Measurements from ENCODE around the gene SH3GL2.

SH3GL2 gene

DNA sequence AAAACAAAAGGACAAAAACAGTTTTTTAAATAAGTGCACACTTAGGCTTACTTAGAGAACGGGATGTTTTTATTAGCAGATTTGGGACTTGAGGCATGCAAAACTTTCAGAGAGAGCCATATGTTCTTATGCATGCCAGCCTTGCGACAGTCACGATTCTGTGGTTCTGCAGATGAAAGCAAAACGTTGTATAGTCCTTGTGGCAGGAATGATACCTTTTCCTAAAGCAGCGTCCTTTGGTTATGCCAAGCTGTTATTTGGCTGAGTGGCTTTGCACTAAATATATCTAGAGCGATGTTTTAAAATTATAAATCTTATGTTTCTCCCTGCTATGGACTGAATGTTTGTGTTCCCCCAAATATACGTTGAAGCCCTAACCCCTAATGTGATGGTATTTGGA lies 152.0 kb downstream of the SH3GL2 start:
- Histone ChIP-seq H3K9me3 (ENCODE audit: control insufficient read depth, insufficient read depth, low read length) (no peaks in the 10 kb centered on the region), H3K4me3 (ENCODE audit: low read depth, low read length) (no peak overlapping the region), H3K36me3 (ENCODE audit: control insufficient read depth, insufficient read depth, low read length) (no peaks in the 10 kb centered on the region), H3K9ac (ENCODE audit: low read depth, low read length) (no peak overlapping the region), H3K4me1 (ENCODE audit: control insufficient read depth, insufficient read depth, low read length) (no peaks in the 10 kb centered on the region), H3K27me3 (ENCODE audit: control insufficient read depth, insufficient read depth, low read length) (no peaks in the 10 kb centered on the region)

DNA sequence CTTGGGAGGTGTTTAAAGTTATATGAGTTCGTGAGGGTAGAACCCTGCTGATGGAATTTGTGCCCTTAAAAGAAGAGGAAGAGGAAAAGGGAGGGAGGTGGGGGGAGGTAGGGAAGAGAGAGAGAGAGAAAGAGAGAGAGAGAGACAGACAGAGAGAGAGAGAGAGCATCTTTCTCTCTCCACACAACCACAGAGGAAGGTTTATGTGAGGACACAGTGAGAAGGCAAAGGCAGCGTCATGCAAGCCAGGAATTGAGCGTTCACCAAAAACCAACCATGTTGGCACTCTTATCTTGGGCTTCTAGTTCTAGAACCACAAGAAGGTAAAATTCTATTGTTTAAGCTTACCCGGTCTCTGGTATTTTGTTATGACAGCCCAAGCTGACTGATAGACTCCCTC lies 152.4 kb downstream of the SH3GL2 start:
- Histone ChIP-seq H3K36me3 (ENCODE audit: control insufficient read depth, insufficient read depth, low read length) (no peaks in the 10 kb centered on the region), H3K4me3 (ENCODE audit: low read depth, low read length) (no peak overlapping the region), H3K27me3 (ENCODE audit: control insufficient read depth, insufficient read depth, low read length) (no peaks in the 10 kb centered on the region), H3K9ac (ENCODE audit: low read depth, low read length) (no peak overlapping the region), H3K4me1 (ENCODE audit: control insufficient read depth, insufficient read depth, low read length) (no peaks in the 10 kb centered on the region), H3K9me3 (ENCODE audit: control insufficient read depth, insufficient read depth, low read length) (no peaks in the 10 kb centered on the region)

DNA sequence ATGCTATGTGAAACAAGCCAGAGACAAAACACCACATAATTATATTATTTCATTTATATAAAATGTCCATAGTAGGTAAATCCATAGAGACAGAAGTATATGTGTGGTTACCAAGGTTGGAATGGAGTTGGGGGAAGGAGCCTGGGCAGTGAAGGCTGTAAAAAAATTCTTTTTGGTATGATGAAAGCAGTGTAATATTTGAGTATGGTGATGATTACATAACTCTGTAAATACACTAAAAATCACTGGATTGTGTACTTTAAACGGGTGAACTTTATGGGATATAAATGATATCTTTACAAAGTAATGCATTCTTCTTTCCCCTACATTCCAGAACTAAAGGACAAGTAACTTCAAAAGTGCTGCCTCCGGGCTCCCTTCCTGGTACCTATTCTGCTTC lies 155.8 kb downstream of the SH3GL2 start:
- Histone ChIP-seq H3K27me3 (ENCODE audit: control insufficient read depth, insufficient read depth, low read length) (no peaks in the 10 kb centered on the region), H3K4me1 (ENCODE audit: control insufficient read depth, insufficient read depth, low read length) (no peaks in the 10 kb centered on the region), H3K4me3 (ENCODE audit: low read depth, low read length) (no peak overlapping the region), H3K9me3 (ENCODE audit: control insufficient read depth, insufficient read depth, low read length) (no peaks in the 10 kb centered on the region), H3K36me3 (ENCODE audit: control insufficient read depth, insufficient read depth, low read length) (no peaks in the 10 kb centered on the region), H3K9ac (ENCODE audit: low read depth, low read length) (no peak overlapping the region)

DNA sequence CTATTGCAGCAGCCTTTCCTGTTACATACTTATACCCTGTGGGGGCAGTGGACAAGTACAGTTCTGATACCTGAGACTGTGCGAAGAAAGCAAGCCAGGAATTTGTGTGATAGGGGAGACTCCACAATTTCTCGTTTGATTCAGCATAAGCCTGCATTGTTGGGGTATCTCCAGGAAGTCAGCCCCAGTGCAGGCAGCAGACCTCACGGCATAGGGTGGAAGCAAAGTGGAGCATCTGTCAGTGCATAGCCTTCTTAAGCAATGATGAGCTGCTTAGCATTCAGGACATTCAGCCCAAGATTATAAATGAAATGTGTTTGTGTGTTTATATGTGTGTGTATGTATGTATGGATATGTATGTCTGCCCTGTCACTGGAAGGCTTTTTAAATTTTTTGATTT lies 157.0 kb downstream of the SH3GL2 start:
- H3K4me1 ChIP-seq (ENCODE audit: control insufficient read depth, insufficient read depth, low read length) = no peaks in the 10 kb centered on the region
- no peaks in the 10 kb centered on the region for H3K36me3 ChIP-seq (ENCODE audit: control insufficient read depth, insufficient read depth, low read length)
- H3K9me3 ChIP-seq (ENCODE audit: control insufficient read depth, insufficient read depth, low read length) = no peaks in the 10 kb centered on the region
- H3K4me3 ChIP-seq (ENCODE audit: low read depth, low read length) = no peak overlapping the region
- no peaks in the 10 kb centered on the region for H3K27me3 ChIP-seq (ENCODE audit: control insufficient read depth, insufficient read depth, low read length)
- no peak overlapping the region for H3K9ac ChIP-seq (ENCODE audit: low read depth, low read length)

DNA sequence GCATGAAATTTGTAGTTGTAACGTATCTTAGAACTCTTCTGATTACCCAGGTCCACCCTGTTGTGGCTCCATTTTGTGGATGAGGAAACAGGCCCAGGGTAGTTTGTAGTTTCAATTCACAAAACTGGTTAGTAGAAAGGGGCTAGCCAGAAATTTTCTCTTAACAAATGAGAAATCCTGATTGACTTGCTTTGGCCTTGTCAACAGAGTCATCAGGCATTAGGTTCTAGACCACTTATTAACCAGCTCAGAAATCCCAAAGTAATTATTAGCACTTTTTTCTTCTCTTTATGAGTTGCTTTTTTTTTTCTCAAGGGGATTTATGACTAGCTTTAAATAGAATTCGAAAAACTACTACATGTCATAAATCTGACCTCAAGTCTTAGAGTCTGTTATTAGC lies 160.2 kb downstream of the SH3GL2 start:
- Histone ChIP-seq H3K27me3 (ENCODE audit: control insufficient read depth, insufficient read depth, low read length) (no peaks in the 10 kb centered on the region), H3K36me3 (ENCODE audit: control insufficient read depth, insufficient read depth, low read length) (no peaks in the 10 kb centered on the region)

DNA sequence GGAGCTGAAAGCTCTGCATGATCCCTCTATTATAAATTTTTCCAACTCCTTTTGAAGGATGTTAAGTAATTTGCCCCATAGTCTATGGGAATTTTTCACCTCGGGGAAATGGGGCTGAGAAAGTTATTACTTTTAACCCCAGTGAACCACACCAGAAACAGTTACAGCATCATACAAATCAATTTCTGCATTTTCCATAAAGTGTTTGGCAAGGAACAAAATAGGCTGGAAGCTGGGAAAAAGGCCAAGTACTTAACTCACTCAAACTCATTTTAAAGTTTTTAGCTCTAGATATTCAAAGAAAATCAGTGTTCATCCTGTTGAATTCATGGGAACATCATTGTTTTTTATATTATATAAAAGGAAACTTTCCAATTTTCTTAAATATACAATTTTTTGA lies 160.9 kb downstream of the SH3GL2 start:
- Histone ChIP-seq H3K4me1 (ENCODE audit: control insufficient read depth, insufficient read depth, low read length) (peaks cover 6% of the 10 kb centered on the region), H3K9me3 (ENCODE audit: control insufficient read depth, insufficient read depth, low read length) (no peaks in the 10 kb centered on the region), H3K4me3 (ENCODE audit: low read depth, low read length) (no peak overlapping the region), H3K36me3 (ENCODE audit: control insufficient read depth, insufficient read depth, low read length) (no peaks in the 10 kb centered on the region), H3K9ac (ENCODE audit: low read depth, low read length) (no peak overlapping the region), H3K27me3 (ENCODE audit: control insufficient read depth, insufficient read depth, low read length) (no peaks in the 10 kb centered on the region)

More for the DNA sequence above, 160.2 kb downstream of the SH3GL2 start:
- Histone ChIP-seq H3K9me3 (ENCODE audit: control insufficient read depth, insufficient read depth, low read length) (no peaks in the 10 kb centered on the region), H3K9ac (ENCODE audit: low read depth, low read length) (no peak overlapping the region), H3K4me1 (ENCODE audit: control insufficient read depth, insufficient read depth, low read length) (peaks cover 6% of the 10 kb centered on the region), H3K4me3 (ENCODE audit: low read depth, low read length) (no peak overlapping the region)

DNA sequence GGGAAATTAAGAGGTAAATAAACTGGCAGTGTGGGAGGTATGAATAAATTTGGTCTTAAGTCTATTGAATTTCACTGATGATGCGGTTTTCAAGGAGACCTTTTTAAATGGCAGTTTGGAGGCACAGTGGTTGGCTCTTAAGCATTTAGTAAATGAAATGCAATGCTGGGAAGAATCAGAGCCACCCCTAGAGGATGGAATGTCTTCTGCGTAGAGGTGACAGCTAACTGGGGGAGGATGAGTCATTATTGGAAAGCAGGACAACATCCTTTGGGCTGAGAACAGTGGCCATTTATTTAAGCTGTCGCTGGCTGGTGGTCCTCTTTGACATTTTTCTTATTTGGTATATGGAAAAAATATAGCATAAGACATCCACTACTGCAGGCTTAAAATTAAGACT lies 163.2 kb downstream of the SH3GL2 start:
- no peak overlapping the region for H3K4me3 ChIP-seq (ENCODE audit: low read depth, low read length)
- no peak overlapping the region for H3K9ac ChIP-seq (ENCODE audit: low read depth, low read length)
- H3K9me3 ChIP-seq (ENCODE audit: control insufficient read depth, insufficient read depth, low read length) = no peaks in the 10 kb centered on the region
- H3K36me3 ChIP-seq (ENCODE audit: control insufficient read depth, insufficient read depth, low read length) = no peaks in the 10 kb centered on the region
- no peaks in the 10 kb centered on the region for H3K27me3 ChIP-seq (ENCODE audit: control insufficient read depth, insufficient read depth, low read length)
- H3K4me1 ChIP-seq (ENCODE audit: control insufficient read depth, insufficient read depth, low read length) = peaks cover 6% of the 10 kb centered on the region

DNA sequence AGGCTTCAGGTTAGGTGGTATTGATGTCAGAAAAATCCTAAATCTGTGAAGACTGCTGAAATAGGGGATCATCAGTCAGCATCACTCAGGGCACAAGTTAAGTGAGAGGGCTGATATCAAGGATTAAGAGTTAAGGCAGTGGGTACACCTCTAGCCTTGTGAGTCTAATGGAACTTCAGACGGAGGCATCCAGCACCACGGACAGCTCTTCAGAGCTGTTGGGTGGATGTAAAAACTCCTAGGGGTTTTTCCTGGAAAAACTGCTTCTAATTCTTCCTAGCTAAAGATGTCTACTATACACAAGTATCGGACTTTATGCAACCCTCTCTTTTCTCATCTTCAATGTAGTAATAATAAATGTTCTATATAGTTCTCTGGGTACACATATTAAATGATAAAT lies 165.9 kb downstream of the SH3GL2 start:
- H3K27me3 ChIP-seq (ENCODE audit: control insufficient read depth, insufficient read depth, low read length) = no peaks in the 10 kb centered on the region
- no peaks in the 10 kb centered on the region for H3K36me3 ChIP-seq (ENCODE audit: control insufficient read depth, insufficient read depth, low read length)
- H3K4me1 ChIP-seq (ENCODE audit: control insufficient read depth, insufficient read depth, low read length) = peaks cover 6% of the 10 kb centered on the region
- H3K9me3 ChIP-seq (ENCODE audit: control insufficient read depth, insufficient read depth, low read length) = no peaks in the 10 kb centered on the region
- no peak overlapping the region for H3K9ac ChIP-seq (ENCODE audit: low read depth, low read length)
- H3K4me3 ChIP-seq (ENCODE audit: low read depth, low read length) = no peak overlapping the region

DNA sequence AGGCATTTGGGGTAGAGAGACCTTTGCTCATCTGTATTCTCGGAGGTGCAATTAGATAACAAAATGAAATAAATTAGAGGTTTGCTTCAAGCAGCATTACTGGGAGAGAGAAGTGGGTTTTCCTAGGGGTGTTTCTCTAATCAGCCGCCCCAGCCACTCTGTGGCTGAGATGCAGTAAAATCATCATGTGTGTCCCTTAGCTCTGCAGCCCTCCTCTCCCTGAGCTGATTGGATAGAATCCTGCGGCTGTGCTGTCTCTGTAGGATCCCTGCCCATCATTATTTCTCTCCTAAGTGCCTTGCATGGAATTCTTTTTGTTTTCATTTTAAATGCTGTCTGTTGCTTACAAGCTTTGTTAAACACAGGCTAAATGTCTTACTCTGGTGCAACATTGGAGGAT lies 171.4 kb downstream of the SH3GL2 start:
- Histone ChIP-seq H3K9me3 (ENCODE audit: control insufficient read depth, insufficient read depth, low read length) (no peaks in the 10 kb centered on the region), H3K36me3 (ENCODE audit: control insufficient read depth, insufficient read depth, low read length) (no peaks in the 10 kb centered on the region), H3K27me3 (ENCODE audit: control insufficient read depth, insufficient read depth, low read length) (no peaks in the 10 kb centered on the region), H3K4me1 (ENCODE audit: control insufficient read depth, insufficient read depth, low read length) (no peaks in the 10 kb centered on the region), H3K4me3 (ENCODE audit: low read depth, low read length) (no peak overlapping the region), H3K9ac (ENCODE audit: low read depth, low read length) (no peak overlapping the region)

DNA sequence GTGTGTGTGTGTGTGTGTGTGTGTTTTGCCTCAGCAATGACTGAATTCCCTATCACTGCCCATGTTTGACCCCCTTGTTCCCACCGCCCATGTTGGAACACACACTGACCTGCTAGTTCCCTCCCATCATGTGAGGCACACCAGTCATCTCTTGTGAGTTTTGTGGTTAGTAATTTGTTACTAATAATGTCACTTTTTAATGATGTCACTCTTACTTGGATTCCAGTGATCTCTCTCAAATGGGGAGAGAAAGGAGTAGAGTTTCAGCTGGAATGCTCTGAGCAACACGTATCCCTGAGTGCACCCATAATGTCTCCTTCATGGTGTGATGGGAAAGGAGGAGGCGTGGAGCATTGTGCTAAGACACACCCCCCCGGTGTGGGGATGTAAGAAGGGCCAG lies 172.6 kb downstream of the SH3GL2 start:
- H3K9ac ChIP-seq (ENCODE audit: low read depth, low read length) = no peak overlapping the region
- no peak overlapping the region for H3K4me3 ChIP-seq (ENCODE audit: low read depth, low read length)
- no peaks in the 10 kb centered on the region for H3K36me3 ChIP-seq (ENCODE audit: control insufficient read depth, insufficient read depth, low read length)
- H3K9me3 ChIP-seq (ENCODE audit: control insufficient read depth, insufficient read depth, low read length) = no peaks in the 10 kb centered on the region
- no peaks in the 10 kb centered on the region for H3K4me1 ChIP-seq (ENCODE audit: control insufficient read depth, insufficient read depth, low read length)
- no peaks in the 10 kb centered on the region for H3K27me3 ChIP-seq (ENCODE audit: control insufficient read depth, insufficient read depth, low read length)

DNA sequence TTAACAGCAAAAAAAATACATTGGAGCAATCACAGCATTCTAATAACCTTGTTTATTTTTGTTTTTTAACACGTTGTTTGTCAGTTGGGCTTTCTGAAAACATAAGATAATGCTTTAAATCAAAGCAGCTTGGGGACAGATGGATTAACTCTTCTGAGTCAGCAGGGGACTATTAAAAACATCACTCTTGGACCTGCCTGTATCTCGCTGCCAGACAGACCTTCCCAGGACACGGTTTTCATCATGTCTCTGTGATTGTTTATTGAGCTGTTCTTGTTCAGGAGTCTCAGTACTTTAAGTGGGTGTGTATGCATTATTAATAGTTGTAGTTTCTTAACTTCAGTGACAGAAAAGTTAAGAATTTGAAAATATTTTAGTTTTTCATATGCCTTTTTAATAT lies 173.2 kb downstream of the SH3GL2 start:
- H3K36me3 ChIP-seq (ENCODE audit: control insufficient read depth, insufficient read depth, low read length) = no peaks in the 10 kb centered on the region
- no peaks in the 10 kb centered on the region for H3K27me3 ChIP-seq (ENCODE audit: control insufficient read depth, insufficient read depth, low read length)
- H3K4me3 ChIP-seq (ENCODE audit: low read depth, low read length) = no peak overlapping the region
- H3K9ac ChIP-seq (ENCODE audit: low read depth, low read length) = no peak overlapping the region
- H3K4me1 ChIP-seq (ENCODE audit: control insufficient read depth, insufficient read depth, low read length) = no peaks in the 10 kb centered on the region
- H3K9me3 ChIP-seq (ENCODE audit: control insufficient read depth, insufficient read depth, low read length) = no peaks in the 10 kb centered on the region

DNA sequence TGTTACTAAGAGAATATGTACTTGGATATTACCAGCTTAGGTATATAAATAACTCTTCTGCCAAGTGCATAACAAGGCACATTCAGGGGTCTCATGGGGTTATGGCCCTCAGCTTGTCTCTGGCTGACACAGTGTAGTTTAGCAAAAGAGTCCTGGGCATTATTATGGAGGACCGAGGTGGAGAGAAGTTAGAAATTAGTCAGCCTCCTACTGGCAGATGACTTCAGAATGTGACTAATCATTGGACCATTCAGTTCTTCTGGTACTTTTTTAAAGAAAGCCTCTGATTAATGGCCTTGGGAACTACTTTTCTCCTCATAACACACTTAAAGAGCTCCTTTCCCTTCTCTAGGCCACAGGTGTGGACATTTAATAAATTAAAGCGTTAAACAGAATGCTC lies 178.9 kb downstream of the SH3GL2 start:
- Histone ChIP-seq H3K4me3 (ENCODE audit: low read depth, low read length) (no peak overlapping the region), H3K36me3 (ENCODE audit: control insufficient read depth, insufficient read depth, low read length) (no peaks in the 10 kb centered on the region), H3K27me3 (ENCODE audit: control insufficient read depth, insufficient read depth, low read length) (no peaks in the 10 kb centered on the region), H3K9me3 (ENCODE audit: control insufficient read depth, insufficient read depth, low read length) (no peaks in the 10 kb centered on the region), H3K9ac (ENCODE audit: low read depth, low read length) (no peak overlapping the region), H3K4me1 (ENCODE audit: control insufficient read depth, insufficient read depth, low read length) (no peaks in the 10 kb centered on the region)

DNA sequence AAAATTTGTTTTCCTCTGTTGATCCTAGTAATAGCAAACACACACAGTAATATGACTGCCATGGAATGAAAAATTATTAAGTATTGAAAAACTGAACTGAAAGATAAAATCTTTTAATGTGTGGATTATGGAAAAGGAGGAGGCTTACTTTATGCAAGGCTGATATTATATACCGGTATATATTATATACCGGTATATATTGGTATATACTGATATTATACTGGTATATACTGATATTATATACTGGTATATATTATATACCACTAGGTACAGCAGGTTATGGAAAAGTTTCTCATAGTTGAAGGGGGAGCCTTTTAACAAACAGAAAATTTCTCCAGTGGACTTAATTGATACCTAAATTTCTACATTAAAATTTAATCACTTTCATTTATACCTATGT lies 181.4 kb downstream of the SH3GL2 start:
- Histone ChIP-seq H3K36me3 (ENCODE audit: control insufficient read depth, insufficient read depth, low read length) (no peaks in the 10 kb centered on the region), H3K4me3 (ENCODE audit: low read depth, low read length) (no peak overlapping the region), H3K4me1 (ENCODE audit: control insufficient read depth, insufficient read depth, low read length) (no peaks in the 10 kb centered on the region), H3K9me3 (ENCODE audit: control insufficient read depth, insufficient read depth, low read length) (no peaks in the 10 kb centered on the region), H3K9ac (ENCODE audit: low read depth, low read length) (no peak overlapping the region), H3K27me3 (ENCODE audit: control insufficient read depth, insufficient read depth, low read length) (no peaks in the 10 kb centered on the region)
